SK-N-SH treated with all-trans-retinoic acid at 6 μM for 48 hours (cell line): ENCODE data around the gene SLC16A4.

Source experiments
- ATAC-seq: fragments of 200-7000 bp; cut with Tn5 transposase; 3 replicates; pipeline ENCODE4 v1.9.1; 2020; ENCODE audit warnings: mild to moderate bottlenecking, moderate library complexity
- ARNTL ChIP-seq: fragments of 450-650 bp; formaldehyde crosslinking; IDR thresholded peaks from 2 replicates; pipeline ENCODE4 v1.5.0; 2020; ENCODE audit warnings: low read depth, mild to moderate bottlenecking, moderate library complexity, borderline replicate concordance
- BACH2 ChIP-seq: fragments of 250-450 bp; sonication (Bioruptor Pico); IDR thresholded peaks from 2 replicates; pipeline ENCODE4 v1.9.0; 2021; ENCODE audit warnings: mild to moderate bottlenecking, borderline replicate concordance
- CSDC2 ChIP-seq: fragments of 250-450 bp; sonication (Bioruptor Pico); IDR thresholded peaks from 2 replicates; pipeline ENCODE4 v1.5.0; 2020; ENCODE audit warnings: mild to moderate bottlenecking, moderate library complexity
- CSRNP3 ChIP-seq: fragments of 250-450 bp; sonication (Bioruptor Pico); IDR thresholded peaks from 2 replicates; pipeline ENCODE4 v1.5.1; 2021; ENCODE audit warnings: mild to moderate bottlenecking, moderate library complexity
- ESRRG ChIP-seq: fragments of 250-450 bp; sonication (Bioruptor Pico); IDR thresholded peaks from 2 replicates; pipeline ENCODE4 v1.6.1; 2021; ENCODE audit warnings: mild to moderate bottlenecking
- ISL1 ChIP-seq: fragments of 250-450 bp; sonication (Bioruptor Pico); IDR thresholded peaks from 2 replicates; pipeline ENCODE4 v2.1.2; 2022; ENCODE audit warnings: mild to moderate bottlenecking, moderate library complexity
- OSR1 ChIP-seq: fragments of 250-450 bp; sonication (Bioruptor Pico); IDR thresholded peaks from 2 replicates; pipeline ENCODE4 v1.8.0; 2022; ENCODE audit warnings: moderate library complexity, mild to moderate bottlenecking, inconsistent platforms
- PATZ1 ChIP-seq: fragments of 250-450 bp; sonication (Bioruptor Pico); IDR thresholded peaks from 2 replicates; pipeline ENCODE4 v1.8.0; 2020; ENCODE audit warnings: mild to moderate bottlenecking, moderate library complexity, borderline replicate concordance
- POU6F1 ChIP-seq: fragments of 250-450 bp; sonication (Bioruptor Pico); IDR thresholded peaks from 2 replicates; pipeline ENCODE4 v1.8.0; 2021; ENCODE audit warnings: low read depth, mild to moderate bottlenecking, moderate library complexity, borderline replicate concordance
- PPARA ChIP-seq: fragments of 250-450 bp; sonication (Bioruptor Pico); IDR thresholded peaks from 2 replicates; pipeline ENCODE4 v1.5.0; 2020; ENCODE audit warnings: mild to moderate bottlenecking, borderline replicate concordance
- RARB ChIP-seq: fragments of 250-450 bp; sonication (Bioruptor Pico); IDR thresholded peaks from 2 replicates; pipeline ENCODE4 v1.8.0; 2021; ENCODE audit warnings: mild to moderate bottlenecking, moderate library complexity
- SNAI2 ChIP-seq: fragments of 250-450 bp; sonication (Bioruptor Pico); IDR thresholded peaks from 2 replicates; pipeline ENCODE4 v1.5.0; 2020; ENCODE audit warnings: mild to moderate bottlenecking, moderate library complexity
- TCF4 ChIP-seq: fragments of 250-450 bp; sonication (Bioruptor Pico); IDR thresholded peaks from 2 replicates; pipeline ENCODE4 v1.8.0; 2021; ENCODE audit warnings: mild to moderate bottlenecking, moderate library complexity, borderline replicate concordance
- TOX ChIP-seq: fragments of 250-450 bp; sonication (Bioruptor Pico); IDR thresholded peaks from 2 replicates; pipeline ENCODE4 v1.8.0; 2021; ENCODE audit warnings: mild to moderate bottlenecking, moderate library complexity, borderline replicate concordance
- ZC3H10 ChIP-seq: fragments of 250-450 bp; sonication (Bioruptor Pico); IDR thresholded peaks from 2 replicates; pipeline ENCODE4 v1.5.1; 2021; ENCODE audit warnings: mild to moderate bottlenecking, moderate library complexity
- ZFP3 ChIP-seq: fragments of 250-450 bp; sonication (Bioruptor Pico); IDR thresholded peaks from 2 replicates; pipeline ENCODE4 v1.5.0; 2020; ENCODE audit warnings: mild to moderate bottlenecking, moderate library complexity
- ZFP30 ChIP-seq: fragments of 450-650 bp; formaldehyde crosslinking; IDR thresholded peaks from 2 replicates; pipeline ENCODE4 v1.5.0; 2022; ENCODE audit warnings: mild to moderate bottlenecking, moderate library complexity
- ZNF565 ChIP-seq: fragments of 450-650 bp; formaldehyde crosslinking; conservative IDR thresholded peaks from 2 replicates; pipeline ENCODE4 v1.5.0; 2020; ENCODE audit warnings: low read depth, mild to moderate bottlenecking, moderate library complexity
- ZNF70 ChIP-seq: fragments of 450-650 bp; formaldehyde crosslinking; IDR thresholded peaks from 2 replicates; pipeline ENCODE4 v1.5.0; 2020; ENCODE audit warnings: mild to moderate bottlenecking, moderate library complexity
- ZNF8 ChIP-seq: fragments of 450-650 bp; formaldehyde crosslinking; IDR thresholded peaks from 2 replicates; pipeline ENCODE4 v1.5.0; 2020; ENCODE audit warnings: mild to moderate bottlenecking, moderate library complexity
- TF ChIP-seq, protein P1 (sequence below): fragments of 250-450 bp; sonication (Bioruptor Pico); IDR thresholded peaks from 2 replicates; pipeline ENCODE4 v1.5.1; 2020; ENCODE audit warnings: low read depth, mild to moderate bottlenecking, moderate library complexity
- TF ChIP-seq, protein P2 (sequence below): fragments of 250-450 bp; sonication (Bioruptor Pico); IDR thresholded peaks from 2 replicates; pipeline ENCODE4 v1.5.0; 2020; ENCODE audit warnings: mild to moderate bottlenecking, moderate library complexity

The SLC16A4 gene

GRCh38 chr1:110425612-110426152 is 34.9 kb upstream of the SLC16A4 start:
- no peak for ATAC-seq
- no peak for TF ChIP-seq TOX (CRISPR knock-in tag)
- no peak for TF ChIP-seq TCF4 (CRISPR knock-in tag)
- no peak for TF ChIP-seq CSRNP3
- TF ChIP-seq ZFP3 (CRISPR knock-in tag) = no peak
- no peak for TF ChIP-seq ZNF8 (CRISPR knock-in tag)
- no peak for TF ChIP-seq PPARA (CRISPR knock-in tag)
- no peak for TF ChIP-seq ISL1
- TF ChIP-seq BACH2 (CRISPR knock-in tag) = no peak
- TF ChIP-seq ESRRG (CRISPR knock-in tag) = no peak
- TF ChIP-seq CSDC2 = no peak

DNA sequence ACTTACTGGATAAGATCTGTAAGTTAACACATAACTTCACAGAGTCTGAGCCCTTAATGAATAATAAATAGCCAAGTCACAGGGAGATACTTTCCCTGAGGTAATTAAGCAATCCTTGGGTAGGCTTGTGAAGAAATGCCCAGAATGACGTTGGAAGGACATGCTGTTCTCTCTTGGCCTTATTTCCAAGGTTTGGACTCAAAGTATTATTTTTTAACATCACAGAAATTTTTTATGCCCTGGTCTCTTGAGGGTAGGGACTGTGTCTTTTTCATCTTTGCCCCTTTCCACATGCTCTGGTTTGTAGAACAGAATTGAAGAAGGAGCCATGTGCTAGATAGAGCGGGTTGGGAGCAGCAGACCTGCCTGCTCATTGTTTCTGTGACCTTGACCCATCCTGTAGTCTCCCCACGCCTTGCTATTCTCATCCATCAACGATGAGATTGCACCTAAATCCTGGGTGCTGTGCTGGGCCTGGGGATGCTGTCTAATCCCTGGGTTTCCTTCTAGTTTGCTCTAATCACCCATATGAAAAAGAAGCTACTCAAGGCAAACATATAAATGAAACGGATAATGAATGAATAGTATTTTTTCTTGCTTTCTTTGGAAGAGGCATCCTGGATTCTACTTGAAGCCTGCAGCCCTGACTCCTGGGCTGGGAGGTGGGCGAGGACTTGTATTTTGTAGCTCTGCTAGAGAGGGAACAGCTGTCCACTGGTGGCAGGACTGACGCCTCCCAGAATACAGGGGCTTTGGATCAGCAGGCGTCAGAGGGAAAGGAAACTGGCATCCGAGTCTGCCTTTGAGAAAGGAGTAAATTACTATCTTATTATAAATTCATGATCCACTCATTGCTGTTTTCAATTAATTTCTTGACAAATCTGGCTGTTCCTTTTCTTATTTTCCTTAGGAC is 34.1 kb upstream of the SLC16A4 start:
- ATAC-seq = no peak
- no peak for TF ChIP-seq ZNF565 (CRISPR knock-in tag)
- TF ChIP-seq ZC3H10 (CRISPR knock-in tag) = no peak
- no peak for TF ChIP-seq TOX (CRISPR knock-in tag)
- TF ChIP-seq POU6F1 = no peak
- no peak for TF ChIP-seq ZNF70
- no peak for TF ChIP-seq ARNTL (CRISPR knock-in tag)
- no peak for TF ChIP-seq PPARA (CRISPR knock-in tag)
- TF ChIP-seq BACH2 (CRISPR knock-in tag) = no peak
- TF ChIP-seq ZFP30 (CRISPR knock-in tag) = no peak
- TF ChIP-seq, protein P1, sequence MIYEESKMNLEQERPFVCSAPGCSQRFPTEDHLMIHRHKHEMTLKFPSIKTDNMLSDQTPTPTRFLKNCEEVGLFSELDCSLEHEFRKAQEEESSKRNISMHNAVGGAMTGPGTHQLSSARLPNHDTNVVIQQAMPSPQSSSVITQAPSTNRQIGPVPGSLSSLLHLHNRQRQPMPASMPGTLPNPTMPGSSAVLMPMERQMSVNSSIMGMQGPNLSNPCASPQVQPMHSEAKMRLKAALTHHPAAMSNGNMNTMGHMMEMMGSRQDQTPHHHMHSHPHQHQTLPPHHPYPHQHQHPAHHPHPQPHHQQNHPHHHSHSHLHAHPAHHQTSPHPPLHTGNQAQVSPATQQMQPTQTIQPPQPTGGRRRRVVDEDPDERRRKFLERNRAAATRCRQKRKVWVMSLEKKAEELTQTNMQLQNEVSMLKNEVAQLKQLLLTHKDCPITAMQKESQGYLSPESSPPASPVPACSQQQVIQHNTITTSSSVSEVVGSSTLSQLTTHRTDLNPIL = no peak
- TF ChIP-seq PATZ1 (CRISPR knock-in tag) = no peak
- TF ChIP-seq CSRNP3 = no peak
- TF ChIP-seq RARB (CRISPR knock-in tag) = no peak
- TF ChIP-seq, all 23 proteins: peak for 0

DNA sequence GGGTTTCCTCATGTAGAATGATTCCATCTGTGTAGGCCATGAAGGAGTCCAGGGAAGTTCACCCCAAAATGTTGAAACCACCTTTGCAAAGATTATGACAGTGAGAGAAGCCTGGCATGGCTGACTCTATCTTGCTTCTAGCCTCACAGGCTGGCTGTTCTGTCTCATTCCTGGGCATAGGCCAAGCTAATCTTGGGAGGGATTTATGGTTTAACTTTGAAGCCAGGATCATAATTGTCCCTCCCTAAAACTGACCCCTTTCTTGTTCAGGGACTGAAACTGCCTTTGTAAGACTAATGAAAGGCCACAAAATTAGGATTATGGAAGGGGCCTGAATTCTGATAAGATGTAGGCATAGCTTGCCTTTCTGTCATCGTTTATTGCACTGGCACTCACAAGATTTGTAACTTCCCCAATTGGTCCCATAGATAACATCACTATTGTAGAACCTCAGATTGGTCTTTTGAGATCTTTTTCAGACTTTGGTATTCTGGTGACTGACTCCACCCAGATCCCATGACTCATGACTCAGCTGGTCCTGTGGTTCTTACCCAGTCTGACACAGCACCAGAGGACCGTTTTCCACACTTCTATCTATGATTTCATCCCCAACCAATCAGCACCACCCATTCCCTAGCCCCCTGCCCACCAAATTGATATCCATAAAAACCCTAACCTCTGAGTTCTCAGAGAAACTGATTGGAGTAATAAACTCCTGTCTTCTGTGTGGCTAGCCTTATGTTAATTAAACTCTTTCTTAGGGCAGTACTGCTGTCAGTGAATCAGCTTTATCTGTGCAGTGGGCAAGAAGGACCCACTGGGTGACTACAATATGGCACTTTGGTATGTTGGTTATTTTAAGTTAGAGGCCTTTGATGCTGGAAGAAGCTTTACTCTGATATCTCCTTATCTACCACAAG is 30.3 kb upstream of the SLC16A4 start:
- ATAC-seq = no peak
- no peak for TF ChIP-seq SNAI2 (CRISPR knock-in tag)
- TF ChIP-seq BACH2 (CRISPR knock-in tag) = no peak
- TF ChIP-seq, protein P2, sequence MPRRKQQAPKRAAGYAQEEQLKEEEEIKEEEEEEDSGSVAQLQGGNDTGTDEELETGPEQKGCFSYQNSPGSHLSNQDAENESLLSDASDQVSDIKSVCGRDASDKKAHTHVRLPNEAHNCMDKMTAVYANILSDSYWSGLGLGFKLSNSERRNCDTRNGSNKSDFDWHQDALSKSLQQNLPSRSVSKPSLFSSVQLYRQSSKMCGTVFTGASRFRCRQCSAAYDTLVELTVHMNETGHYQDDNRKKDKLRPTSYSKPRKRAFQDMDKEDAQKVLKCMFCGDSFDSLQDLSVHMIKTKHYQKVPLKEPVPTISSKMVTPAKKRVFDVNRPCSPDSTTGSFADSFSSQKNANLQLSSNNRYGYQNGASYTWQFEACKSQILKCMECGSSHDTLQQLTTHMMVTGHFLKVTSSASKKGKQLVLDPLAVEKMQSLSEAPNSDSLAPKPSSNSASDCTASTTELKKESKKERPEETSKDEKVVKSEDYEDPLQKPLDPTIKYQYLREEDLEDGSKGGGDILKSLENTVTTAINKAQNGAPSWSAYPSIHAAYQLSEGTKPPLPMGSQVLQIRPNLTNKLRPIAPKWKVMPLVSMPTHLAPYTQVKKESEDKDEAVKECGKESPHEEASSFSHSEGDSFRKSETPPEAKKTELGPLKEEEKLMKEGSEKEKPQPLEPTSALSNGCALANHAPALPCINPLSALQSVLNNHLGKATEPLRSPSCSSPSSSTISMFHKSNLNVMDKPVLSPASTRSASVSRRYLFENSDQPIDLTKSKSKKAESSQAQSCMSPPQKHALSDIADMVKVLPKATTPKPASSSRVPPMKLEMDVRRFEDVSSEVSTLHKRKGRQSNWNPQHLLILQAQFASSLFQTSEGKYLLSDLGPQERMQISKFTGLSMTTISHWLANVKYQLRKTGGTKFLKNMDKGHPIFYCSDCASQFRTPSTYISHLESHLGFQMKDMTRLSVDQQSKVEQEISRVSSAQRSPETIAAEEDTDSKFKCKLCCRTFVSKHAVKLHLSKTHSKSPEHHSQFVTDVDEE (CRISPR knock-in tag) = no peak
- no peak for TF ChIP-seq OSR1 (CRISPR knock-in tag)
- TF ChIP-seq, protein P1 = no peak
- no peak for TF ChIP-seq ZC3H10 (CRISPR knock-in tag)
